ENCODE results near the gene NTRK2. TPM values are rescaled to one million over a fixed set of nuclear protein-coding genes. Genes with fewer than 3 reads are reported as not detected.

NTRK2 gene
- total RNA-seq, 1 donor from 2014 or later: 0.98 TPM

GRCh38 chr9:84866396-84867175, 197.1 kb downstream of the NTRK2 start:
- H3K36me3 ChIP-seq: no peaks in the 10 kb centered on the region
- DNase-seq (no peak), ATAC-seq (no peak)
- no peaks in the 10 kb centered on the region for H3K27me3 ChIP-seq
- no peaks in the 10 kb centered on the region for H3K9me3 ChIP-seq
- H3K4me3 ChIP-seq: no peak overlapping the region
- intact Hi-C loops (cut with DNase I): no loop called here
- TF ChIP-seq CTCF (IDR thresholded peaks at IDR 0.05): no peak
- no peak overlapping the region for H3K27ac ChIP-seq
- peaks cover 5% of the 10 kb centered on the region for H3K4me1 ChIP-seq

- intact Hi-C loops (cut with DNase I): no loop called here
- no peaks in the 10 kb centered on the region for H3K4me1 ChIP-seq
- H3K36me3 ChIP-seq: no peaks in the 10 kb centered on the region
- ATAC-seq (no peak), DNase-seq (no peak)
- TF ChIP-seq CTCF (IDR thresholded peaks at IDR 0.05): no peak
- H3K9me3 ChIP-seq: no peaks in the 10 kb centered on the region
- H3K4me3 ChIP-seq: no peak overlapping the region
- H3K27me3 ChIP-seq: no peaks in the 10 kb centered on the region
- H3K27ac ChIP-seq: no peak overlapping the region
Observed at GRCh38 chr9:84867186-84867585, 197.7 kb downstream of the NTRK2 start.

- Histone ChIP-seq H3K27me3 (no peaks in the 10 kb centered on the region), H3K4me3 (no peak overlapping the region), H3K9me3 (no peaks in the 10 kb centered on the region), H3K4me1 (no peaks in the 10 kb centered on the region), H3K27ac (no peak overlapping the region), H3K36me3 (no peaks in the 10 kb centered on the region)
- TF ChIP-seq CTCF (IDR thresholded peaks at IDR 0.05): no peak
- intact Hi-C loops (cut with DNase I): no loop called here
- DNase-seq (no peak), ATAC-seq (no peak)
Observed at GRCh38 chr9:84869091-84869490, 199.6 kb downstream of the NTRK2 start.

GRCh38 chr9:84871983-84872382, 202.5 kb downstream of the NTRK2 start:
- H3K9me3 ChIP-seq: no peaks in the 10 kb centered on the region
- TF ChIP-seq CTCF (IDR thresholded peaks at IDR 0.05): no peak
- intact Hi-C loops (cut with DNase I): no loop called here
- H3K27me3 ChIP-seq: no peaks in the 10 kb centered on the region
- ATAC-seq (no peak), DNase-seq (no peak)
- no peak overlapping the region for H3K4me3 ChIP-seq
- H3K27ac ChIP-seq: no peak overlapping the region
- no peaks in the 10 kb centered on the region for H3K36me3 ChIP-seq
- peaks cover 5% of the 10 kb centered on the region for H3K4me1 ChIP-seq

GRCh38 chr9:84874022-84874421, 204.5 kb downstream of the NTRK2 start:
- H3K36me3 ChIP-seq: no peaks in the 10 kb centered on the region
- H3K27ac ChIP-seq: no peak overlapping the region
- TF ChIP-seq CTCF (IDR thresholded peaks at IDR 0.05): no peak
- no peak overlapping the region for H3K4me3 ChIP-seq
- H3K9me3 ChIP-seq: no peaks in the 10 kb centered on the region
- H3K4me1 ChIP-seq: peaks cover 5% of the 10 kb centered on the region
- ATAC-seq: no peak
- intact Hi-C loops (cut with DNase I): no loop called here
- no peak for DNase-seq
- H3K27me3 ChIP-seq: no peaks in the 10 kb centered on the region
